OCI-LY3 (cell line): ENCODE measurements around the gene GFI1B.

ENCODE experiments used
- CTCF ChIP-seq: fragments of 200-600, 300-600 bp; sonication (generic); IDR thresholded peaks from 2 replicates; pipeline ENCODE4 v1.5.1; 2014; ENCODE audit warnings: antibody characterized with exemption, low read length, low read depth
- EZH2phosphoT487 ChIP-seq: fragments of 200-600 bp; shearing (Covaris generic); IDR thresholded peaks from 2 replicates; pipeline ENCODE4 v1.6.1; 2018; ENCODE audit warnings: antibody characterized with exemption, mixed run types, low read depth

DNA sequence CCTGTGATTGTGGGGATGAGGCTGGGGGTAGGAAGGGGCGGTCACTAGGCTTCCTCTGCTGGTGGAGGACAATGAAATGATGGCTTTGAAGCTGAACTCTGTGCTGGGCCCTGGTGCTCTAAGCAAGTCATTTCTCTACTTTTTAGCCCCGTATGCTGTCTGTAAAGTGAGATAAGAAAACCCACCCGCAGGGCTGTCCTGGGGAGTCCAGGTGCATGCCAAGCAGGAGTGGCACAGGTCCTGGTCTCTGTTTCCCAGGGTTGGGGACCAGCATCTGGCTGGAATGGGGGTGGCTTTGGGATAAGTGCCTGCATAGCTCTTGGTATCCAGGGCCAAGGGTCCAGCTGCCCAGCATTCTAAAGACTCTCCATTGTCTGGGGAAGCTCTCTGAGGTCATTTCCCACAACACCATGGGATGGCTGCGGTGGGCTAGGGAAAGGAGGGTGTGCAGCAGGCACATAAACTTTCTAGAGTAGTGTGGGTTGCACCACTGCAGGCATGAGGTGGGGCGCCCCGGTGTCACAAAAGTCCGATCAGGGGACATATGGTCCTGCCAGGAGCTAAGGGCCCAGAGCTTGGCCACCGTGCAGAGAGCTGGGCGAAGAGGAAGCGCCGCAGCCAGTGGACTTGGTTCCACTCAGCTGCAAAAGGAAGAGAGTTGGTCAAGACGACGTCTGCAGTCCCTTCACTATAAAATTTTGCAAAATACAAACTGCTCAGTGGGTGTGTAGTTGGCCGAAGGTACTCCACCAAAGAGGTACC lies 26.7 kb downstream of the GFI1B start:
- no peak for TF ChIP-seq CTCF
- TF ChIP-seq EZH2phosphoT487 = no peak
